HEK293 (cell line): ENCODE data around the gene FPGS.
A peak's percentile ranks its signal among the peaks of the same experiment; 100 is the strongest.

Experiments
- GLIS2 ChIP-seq: fragments of 450-650 bp; formaldehyde crosslinking; IDR thresholded peaks from 2 replicates; pipeline ENCODE4 v1.5.1; 2016; ENCODE audit warnings: missing biosample characterization, missing genetic modification characterization
- HOXC10 ChIP-seq: sonication (generic); formaldehyde crosslinking; IDR thresholded peaks from 2 replicates; pipeline ENCODE4 v1.8.1; 2023; ENCODE audit warnings: mild to moderate bottlenecking, missing genetic modification reagents
- HOXD13 ChIP-seq: sonication (generic); formaldehyde crosslinking; IDR thresholded peaks from 2 replicates; pipeline ENCODE4 v1.8.0; 2022; ENCODE audit warnings: missing genetic modification reagents, borderline replicate concordance
- KLF10 ChIP-seq: fragments of 450-650 bp; IDR thresholded peaks from 2 replicates; pipeline ENCODE4 v1.5.1; 2018; ENCODE audit warnings: missing biosample characterization, mild to moderate bottlenecking, missing genetic modification characterization
- KLF9 ChIP-seq: fragments of 450-650 bp; formaldehyde crosslinking; IDR thresholded peaks from 2 replicates; pipeline ENCODE4 v1.5.1; 2016; ENCODE audit warnings: missing biosample characterization, missing genetic modification characterization, low read depth
- MYNN ChIP-seq: fragments of 450-650 bp; formaldehyde crosslinking; IDR thresholded peaks from 2 replicates; pipeline ENCODE4 v1.5.1; 2016; ENCODE audit warnings: missing biosample characterization, missing genetic modification characterization, borderline replicate concordance
- RBAK ChIP-seq: fragments of 450-650 bp; formaldehyde crosslinking; IDR thresholded peaks from 2 replicates; pipeline ENCODE4 v1.5.1; 2016; ENCODE audit warnings: missing biosample characterization, missing genetic modification characterization
- SETDB1 ChIP-seq: IDR thresholded peaks from one replicate; pipeline ENCODE4 v1.6.1; 2017; ENCODE audit warnings: mild to moderate bottlenecking, low read length, moderate library complexity, mixed read lengths; ENCODE audit not compliant: insufficient read length
- SP7 ChIP-seq: fragments of 450-650 bp; formaldehyde crosslinking; IDR thresholded peaks from 2 replicates; pipeline ENCODE4 v1.5.1; 2016; ENCODE audit warnings: missing biosample characterization, missing genetic modification characterization
- TRIM28 ChIP-seq: IDR thresholded peaks from 2 replicates; pipeline ENCODE4 v1.6.1; 2011; ENCODE audit warnings: low read length, control low read depth, borderline replicate concordance
- WT1 ChIP-seq: fragments of 450-650 bp; formaldehyde crosslinking; IDR thresholded peaks from 2 replicates; pipeline ENCODE4 v1.5.1; 2016; ENCODE audit warnings: missing biosample characterization, missing genetic modification characterization
- ZBTB26 ChIP-seq: fragments of 450-650 bp; formaldehyde crosslinking; optimal IDR thresholded peaks from 2 replicates; pipeline ENCODE3; 2016; ENCODE audit warnings: missing biosample characterization, mild to moderate bottlenecking, missing genetic modification characterization
- ZBTB7A ChIP-seq: fragments of 450-650 bp; formaldehyde crosslinking; IDR thresholded peaks from 2 replicates; pipeline ENCODE4 v1.5.1; 2016; ENCODE audit warnings: low read depth, missing biosample characterization, missing genetic modification characterization
- ZBTB8A ChIP-seq: fragments of 450-650 bp; formaldehyde crosslinking; IDR thresholded peaks from 2 replicates; pipeline ENCODE4 v1.5.1; 2016; ENCODE audit warnings: missing biosample characterization, missing genetic modification characterization
- ZFHX2 ChIP-seq: fragments of 450-650 bp; formaldehyde crosslinking; conservative IDR thresholded peaks from 2 replicates; pipeline ENCODE4 v1.5.1; 2016; ENCODE audit warnings: missing biosample characterization, missing genetic modification characterization
- ZFP37 ChIP-seq: fragments of 450-650 bp; formaldehyde crosslinking; IDR thresholded peaks from 2 replicates; pipeline ENCODE4 v1.5.1; 2016; ENCODE audit warnings: missing biosample characterization, missing genetic modification characterization
- ZNF324 ChIP-seq: fragments of 450-650 bp; formaldehyde crosslinking; IDR thresholded peaks from 2 replicates; pipeline ENCODE4 v1.5.1; 2016; ENCODE audit warnings: missing biosample characterization, missing genetic modification characterization
- ZNF350 ChIP-seq: fragments of 450-650 bp; formaldehyde crosslinking; IDR thresholded peaks from 2 replicates; pipeline ENCODE4 v1.5.0; 2017; ENCODE audit warnings: missing biosample characterization, mild to moderate bottlenecking, missing genetic modification characterization
- ZNF530 ChIP-seq: fragments of 450-650 bp; formaldehyde crosslinking; IDR thresholded peaks from 2 replicates; pipeline ENCODE4 v1.5.1; 2016; ENCODE audit warnings: low read depth, missing biosample characterization, missing genetic modification characterization
- ZNF561 ChIP-seq: fragments of 450-650 bp; IDR thresholded peaks from 2 replicates; pipeline ENCODE4 v1.5.1; 2018; ENCODE audit warnings: missing biosample characterization, missing genetic modification characterization, borderline replicate concordance
- ZNF585B ChIP-seq: fragments of 450-650 bp; formaldehyde crosslinking; IDR thresholded peaks from 2 replicates; pipeline ENCODE4 v1.5.1; 2016; ENCODE audit warnings: missing biosample characterization, missing genetic modification characterization
- ZNF610 ChIP-seq: fragments of 450-650 bp; formaldehyde crosslinking; IDR thresholded peaks from 2 replicates; pipeline ENCODE4 v1.5.1; 2016; ENCODE audit warnings: missing biosample characterization, missing genetic modification characterization, borderline replicate concordance
- ZNF626 ChIP-seq: fragments of 450-650 bp; sonication (Bioruptor Pico); formaldehyde crosslinking; IDR thresholded peaks from 2 replicates; pipeline ENCODE4 v1.5.1; 2018; ENCODE audit warnings: missing biosample characterization, missing genetic modification characterization, inconsistent platforms
- ZNF639 ChIP-seq: fragments of 450-650 bp; formaldehyde crosslinking; IDR thresholded peaks from 2 replicates; pipeline ENCODE4 v1.5.1; 2016; ENCODE audit warnings: missing biosample characterization, missing genetic modification characterization
- ZNF660 ChIP-seq: fragments of 450-650 bp; IDR thresholded peaks from 2 replicates; pipeline ENCODE4 v1.5.1; 2018; ENCODE audit warnings: missing biosample characterization, mild to moderate bottlenecking, missing genetic modification characterization
- ZNF677 ChIP-seq: fragments of 450-650 bp; IDR thresholded peaks from 2 replicates; pipeline ENCODE4 v1.5.0; 2018; ENCODE audit warnings: missing biosample characterization, mild to moderate bottlenecking, missing genetic modification characterization, moderate library complexity
- ZNF692 ChIP-seq: fragments of 450-650 bp; formaldehyde crosslinking; IDR thresholded peaks from 2 replicates; pipeline ENCODE4 v1.5.1; 2016; ENCODE audit warnings: missing biosample characterization, missing genetic modification characterization
- ZNF776 ChIP-seq: fragments of 450-650 bp; formaldehyde crosslinking; IDR thresholded peaks from 2 replicates; pipeline ENCODE4 v1.5.0; 2017; ENCODE audit warnings: missing biosample characterization, missing genetic modification characterization, borderline replicate concordance
- ZNF777 ChIP-seq: fragments of 450-650 bp; formaldehyde crosslinking; IDR thresholded peaks from 2 replicates; pipeline ENCODE4 v1.5.1; 2017; ENCODE audit warnings: missing biosample characterization, missing genetic modification characterization, borderline replicate concordance
- ZSCAN23 ChIP-seq: fragments of 450-650 bp; formaldehyde crosslinking; IDR thresholded peaks from 2 replicates; pipeline ENCODE4 v1.5.1; 2016; ENCODE audit warnings: missing biosample characterization, missing genetic modification characterization
- ZXDB ChIP-seq: fragments of 450-650 bp; formaldehyde crosslinking; IDR thresholded peaks from 2 replicates; pipeline ENCODE4 v1.5.1; 2016; ENCODE audit warnings: missing biosample characterization, missing genetic modification characterization
- TF ChIP-seq, protein P1 (sequence below): fragments of 450-650 bp; formaldehyde crosslinking; IDR thresholded peaks from 2 replicates; pipeline ENCODE4 v1.5.1; 2016; ENCODE audit warnings: missing biosample characterization, missing genetic modification characterization
- TF ChIP-seq, protein P2 (sequence below): fragments of 450-650 bp; formaldehyde crosslinking; IDR thresholded peaks from 2 replicates; pipeline ENCODE4 v1.5.1; 2016; ENCODE audit warnings: missing biosample characterization, missing genetic modification characterization

FPGS gene

DNA sequence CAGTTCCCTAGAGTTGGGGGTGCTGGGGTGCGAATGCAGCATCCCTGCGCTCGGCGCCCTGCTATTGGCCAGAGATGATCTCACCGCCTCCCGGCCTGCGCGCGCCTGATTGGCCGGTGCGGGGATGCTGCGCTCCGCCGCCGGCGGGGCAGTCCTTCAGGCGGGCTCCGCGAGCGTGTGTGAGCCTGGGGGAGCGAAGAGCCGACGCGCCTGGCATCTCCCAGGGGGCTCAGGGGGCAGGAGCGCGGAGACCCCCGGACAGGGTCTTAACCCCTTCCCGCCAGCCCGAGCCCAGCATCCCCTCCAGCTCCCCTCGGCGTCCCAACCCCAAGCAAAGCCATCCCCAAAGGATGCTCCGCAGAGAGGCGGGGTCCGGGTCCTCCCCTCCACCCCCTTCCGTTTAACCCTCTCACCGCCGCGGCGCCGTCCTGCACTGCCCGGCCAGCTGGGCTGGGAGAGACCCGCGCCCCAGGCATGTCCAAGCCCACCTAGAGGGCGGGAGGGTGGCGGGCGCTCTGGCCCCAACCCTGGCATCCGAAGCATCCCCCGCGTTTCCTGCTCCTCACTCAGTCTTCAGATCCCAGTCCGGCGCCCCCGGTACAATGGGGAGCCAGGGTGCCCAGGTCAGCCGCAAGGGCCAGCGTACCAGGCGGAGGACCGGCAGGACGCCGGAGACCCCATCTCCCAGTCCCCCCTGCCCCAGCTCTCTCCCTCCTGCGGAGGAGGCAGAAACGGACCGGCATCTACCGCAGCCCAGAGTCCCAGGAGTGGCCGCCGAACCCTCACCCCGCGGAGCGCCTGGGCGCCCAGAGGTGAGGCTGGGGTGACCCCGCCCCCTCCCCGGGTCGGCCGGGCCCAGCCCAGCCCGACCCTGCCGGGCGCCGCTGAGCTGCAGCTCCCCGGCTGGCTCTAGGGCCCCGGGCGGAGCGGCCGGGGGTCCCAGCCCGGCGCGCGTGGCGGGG is 48.3 kb upstream of the FPGS start (continued):
- peak; percentile 70 for TF ChIP-seq ZBTB26 (tag by site-specific recombination)
- no peak for TF ChIP-seq ZFHX2 (tag by site-specific recombination)
- no peak for TF ChIP-seq ZNF585B (tag by site-specific recombination)
- TF ChIP-seq, protein P1, sequence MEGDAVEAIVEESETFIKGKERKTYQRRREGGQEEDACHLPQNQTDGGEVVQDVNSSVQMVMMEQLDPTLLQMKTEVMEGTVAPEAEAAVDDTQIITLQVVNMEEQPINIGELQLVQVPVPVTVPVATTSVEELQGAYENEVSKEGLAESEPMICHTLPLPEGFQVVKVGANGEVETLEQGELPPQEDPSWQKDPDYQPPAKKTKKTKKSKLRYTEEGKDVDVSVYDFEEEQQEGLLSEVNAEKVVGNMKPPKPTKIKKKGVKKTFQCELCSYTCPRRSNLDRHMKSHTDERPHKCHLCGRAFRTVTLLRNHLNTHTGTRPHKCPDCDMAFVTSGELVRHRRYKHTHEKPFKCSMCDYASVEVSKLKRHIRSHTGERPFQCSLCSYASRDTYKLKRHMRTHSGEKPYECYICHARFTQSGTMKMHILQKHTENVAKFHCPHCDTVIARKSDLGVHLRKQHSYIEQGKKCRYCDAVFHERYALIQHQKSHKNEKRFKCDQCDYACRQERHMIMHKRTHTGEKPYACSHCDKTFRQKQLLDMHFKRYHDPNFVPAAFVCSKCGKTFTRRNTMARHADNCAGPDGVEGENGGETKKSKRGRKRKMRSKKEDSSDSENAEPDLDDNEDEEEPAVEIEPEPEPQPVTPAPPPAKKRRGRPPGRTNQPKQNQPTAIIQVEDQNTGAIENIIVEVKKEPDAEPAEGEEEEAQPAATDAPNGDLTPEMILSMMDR = no peak
- no peak for TF ChIP-seq ZNF677 (tag by site-specific recombination)
- TF ChIP-seq ZNF626 (tag by site-specific recombination) = no peak
- TF ChIP-seq SP7 (tag by site-specific recombination) = 0 out of 2 replicates have a peak, but pooled peaks have one; percentile 26
- TF ChIP-seq RBAK (tag by site-specific recombination) = no peak
- TF ChIP-seq ZNF777 (tag by site-specific recombination) = no peak
- no peak for TF ChIP-seq ZSCAN23 (tag by site-specific recombination)
- TF ChIP-seq ZNF561 (tag by site-specific recombination) = no peak
- TF ChIP-seq ZNF324 = 0 out of 2 replicates have a peak, but pooled peaks have one; percentile 32
- TF ChIP-seq ZNF610 (tag by site-specific recombination) = no peak
- no peak for TF ChIP-seq ZNF639 (tag by site-specific recombination)
- no peak for TF ChIP-seq HOXC10 (CRISPR knock-in tag)
- no peak for TF ChIP-seq ZNF530 (tag by site-specific recombination)
- TF ChIP-seq WT1 (tag by site-specific recombination) = peak; percentile 51
- TF ChIP-seq ZBTB7A (tag by site-specific recombination) = peak; percentile 80
- no peak for TF ChIP-seq MYNN
- peak; percentile 56; the same call in 1 of the 2 replicates for TF ChIP-seq ZNF692
- TF ChIP-seq TRIM28 = no peak
- TF ChIP-seq ZXDB (tag by site-specific recombination) = 0 out of 2 replicates have a peak, but pooled peaks have one; percentile 19
- TF ChIP-seq GLIS2 = peak; percentile 85
- no peak for TF ChIP-seq SETDB1
- no peak for TF ChIP-seq ZNF660 (tag by site-specific recombination)
- no peak for TF ChIP-seq ZNF776
- TF ChIP-seq, protein P2, sequence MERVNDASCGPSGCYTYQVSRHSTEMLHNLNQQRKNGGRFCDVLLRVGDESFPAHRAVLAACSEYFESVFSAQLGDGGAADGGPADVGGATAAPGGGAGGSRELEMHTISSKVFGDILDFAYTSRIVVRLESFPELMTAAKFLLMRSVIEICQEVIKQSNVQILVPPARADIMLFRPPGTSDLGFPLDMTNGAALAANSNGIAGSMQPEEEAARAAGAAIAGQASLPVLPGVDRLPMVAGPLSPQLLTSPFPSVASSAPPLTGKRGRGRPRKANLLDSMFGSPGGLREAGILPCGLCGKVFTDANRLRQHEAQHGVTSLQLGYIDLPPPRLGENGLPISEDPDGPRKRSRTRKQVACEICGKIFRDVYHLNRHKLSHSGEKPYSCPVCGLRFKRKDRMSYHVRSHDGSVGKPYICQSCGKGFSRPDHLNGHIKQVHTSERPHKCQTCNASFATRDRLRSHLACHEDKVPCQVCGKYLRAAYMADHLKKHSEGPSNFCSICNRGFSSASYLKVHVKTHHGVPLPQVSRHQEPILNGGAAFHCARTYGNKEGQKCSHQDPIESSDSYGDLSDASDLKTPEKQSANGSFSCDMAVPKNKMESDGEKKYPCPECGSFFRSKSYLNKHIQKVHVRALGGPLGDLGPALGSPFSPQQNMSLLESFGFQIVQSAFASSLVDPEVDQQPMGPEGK (tag by site-specific recombination) = peak; percentile 89
- TF ChIP-seq ZBTB8A = no peak
- TF ChIP-seq HOXD13 (CRISPR knock-in tag) = no peak
- TF ChIP-seq ZNF350 (tag by site-specific recombination) = no peak
- TF ChIP-seq KLF9 = peak; percentile 79
- TF ChIP-seq ZFP37 = no peak
- TF ChIP-seq KLF10 (tag by site-specific recombination) = 0 out of 2 replicates have a peak, but pooled peaks have one; percentile 13
